HepG2 (cell line): ENCODE measurements around the gene SYT8. TPM values are rescaled to one million over a fixed set of nuclear protein-coding genes. Genes with fewer than 3 reads are reported as not detected.

Source experiments
- ATAC-seq: fragments of 200-7000 bp; cut with Tn5 transposase; 3 replicates; pipeline ENCODE4 v1.9.1; 2020; ENCODE audit warnings: mild to moderate bottlenecking, moderate library complexity
- BruUV-seq: library from RNA; stranded (reverse); fragments of 400-500 nt; replicated peaks from 2 replicates; lab custom pipeline; 2021; lab: Mats Ljungman, UMichigan
- CTCF ChIA-PET: fragments of 300-600 bp; formaldehyde crosslinking; extraction: SDS; loops from one replicate; lab custom pipeline; 2021; ENCODE audit warnings: low total read pairs, inconsistent platforms, low intra/inter-chr PET ratio; lab: Yijun Ruan, JAX
- POLR2A ChIA-PET: fragments of 350-600 bp; sonication (Branson Sonifier 250); formaldehyde crosslinking; loops from one replicate; lab custom pipeline; 2020; ENCODE audit warnings: antibody characterized with exemption, inconsistent platforms; lab: Yijun Ruan, JAX
- DNase-seq: peaks from one replicate; pipeline ENCODE4 v3.0.0-alpha.2; 2015; ENCODE audit warnings: low spot score
- FAIRE-seq: peaks from 3 replicates; lab custom pipeline; 2011; peaks lifted over from hg19 to GRCh38; lab: Jason Lieb, UNC
- H2AFZ ChIP-seq: one replicate; pipeline ENCODE4 v1.6.1; 2011; ENCODE audit warnings: low read length, inconsistent platforms
- H3K27ac ChIP-seq: fragments of 300-600 bp; 3 replicates; pipeline ENCODE4 v1.8.0; 2011; ENCODE audit warnings: mixed run types, mild to moderate bottlenecking, mixed read lengths, low read length, inconsistent platforms; ENCODE audit not compliant: insufficient read depth; ENCODE audit errors: extremely low read length
- H3K27me3 ChIP-seq, 2 experiments: fragments of 200-600 bp in 1 of 2; 2 replicates in 1 of 2; 3 replicates in 1 of 2; pipeline versions ENCODE4 v1.6.0 to v1.8.0; 2011; ENCODE audit warnings: low read length in 2 of 2, mild to moderate bottlenecking in 2 of 2, moderate library complexity in 2 of 2, inconsistent platforms in 1 of 2; ENCODE audit not compliant: insufficient read depth in 2 of 2, control insufficient read depth in 1 of 2
- H3K36me3 ChIP-seq, 2 experiments: fragments of 200-600 bp in 1 of 2; replicated peaks in 1 of 2; 2 replicates in 1 of 2; 3 replicates in 1 of 2; pipeline versions ENCODE4 v1.5.1 to v1.8.0; 2011; ENCODE audit warnings: low read length in 2 of 2, inconsistent platforms in 1 of 2; ENCODE audit not compliant: insufficient read depth in 2 of 2, control insufficient read depth in 1 of 2
- H3K4me1 ChIP-seq: 2 replicates; pipeline ENCODE4 v1.5.1; 2012; ENCODE audit warnings: low read length, inconsistent platforms; ENCODE audit not compliant: insufficient read depth
- H3K4me2 ChIP-seq: 2 replicates; pipeline ENCODE4 v1.6.0; 2011; ENCODE audit warnings: low read depth, low read length, inconsistent platforms
- H3K4me3 ChIP-seq, 3 experiments: fragments of 200-600 bp in 1 of 3; sonication (generic), shearing (Covaris generic) in 1 of 3; replicated peaks in 1 of 3; 2 replicates each; pipeline ENCODE4 v1.5.1; 2011 to 2016; ENCODE audit warnings: low read length in 3 of 3, inconsistent platforms in 2 of 3, low read depth in 2 of 3, mild to moderate bottlenecking in 2 of 3, control low read depth in 1 of 3, mixed read lengths in 1 of 3; ENCODE audit not compliant: insufficient read depth in 1 of 3
- H3K79me2 ChIP-seq: one replicate; pipeline ENCODE4 v1.6.1; 2011; ENCODE audit warnings: low read length, inconsistent platforms; ENCODE audit not compliant: insufficient read depth
- H3K9ac ChIP-seq: 2 replicates; pipeline ENCODE4 v1.6.0; 2011; ENCODE audit warnings: mild to moderate bottlenecking, low read depth, low read length, inconsistent platforms; ENCODE audit not compliant: insufficient read depth
- H3K9me3 ChIP-seq: 2 replicates; pipeline ENCODE4 v1.5.1; 2012; ENCODE audit warnings: mild to moderate bottlenecking, low read length
- H4K20me1 ChIP-seq: 2 replicates; pipeline ENCODE4 v1.6.0; 2011; ENCODE audit warnings: inconsistent platforms, mild to moderate bottlenecking, low read length, moderate library complexity; ENCODE audit not compliant: insufficient read depth
- BHLHE40 ChIP-seq: IDR thresholded peaks from 2 replicates; pipeline ENCODE4 v1.6.1; 2011; ENCODE audit warnings: low read length, improper control_type of control experiment
- SATB2 ChIP-seq: sonication (generic); formaldehyde crosslinking; IDR thresholded peaks from 2 replicates; pipeline ENCODE4 v1.5.0; 2020; ENCODE audit warnings: missing genetic modification reagents
- SMYD3 ChIP-seq: sonication (generic); formaldehyde crosslinking; IDR thresholded peaks from 2 replicates; pipeline ENCODE4 v1.8.1; 2023; ENCODE audit warnings: mild to moderate bottlenecking, missing genetic modification reagents
- WGBS: methylation state at CpG from one replicate; pipeline ENCODE4 v1.1.6; 2017; ENCODE audit warnings: low lambda C conversion rate; 5-methylcytosine and 5-hydroxymethylcytosine counted together
- in situ Hi-C: cut with HindIII; loops from 2 replicates; pipeline ENCODE4 v1.10.0; 2017; ENCODE audit warnings: low pct_unique_long_range_greater_than_20kb; ENCODE audit not compliant: extremely low pct_ligation_motif_present
- intact Hi-C: fragments of 100-400 bp; cut with micrococcal nuclease; formaldehyde crosslinking; loops from one replicate; pipeline ENCODE4 v1.10.0; 2022; ENCODE audit not compliant: unreplicated experiment
- polyA plus RNA-seq, 8 experiments: library from polyadenylated mRNA; depleted of rRNA in 3 of 8; stranded (reverse) in 7 of 8; unstranded in 1 of 8; fragments of >200 nt; fragmentation: Illumina TruSeq in 4 of 8; extraction: Trizol in 4 of 8; gene quantifications; 2 replicates each; pipeline versions ENCODE4 v1.2.1 to v1.2.3, GENCODE V29; 2011 to 2016; ENCODE audit warnings: low read depth in 4 of 8, missing spikeins in 1 of 8, mixed read lengths in 1 of 8; ENCODE audit not compliant: insufficient read depth in 1 of 8
- total RNA-seq, 5 experiments: library from RNA; depleted of rRNA; stranded (reverse); fragments of >200 nt; fragmentation: Illumina TruSeq; extraction: Trizol; gene quantifications; 2 replicates each; pipeline ENCODE4 v1.2.3, GENCODE V29; 2016; ENCODE audit warnings: low read depth in 1 of 5
- TF ChIP-seq, protein P1 (sequence below): sonication (generic); formaldehyde crosslinking; IDR thresholded peaks from 2 replicates; pipeline ENCODE4 v1.5.1; 2020; ENCODE audit warnings: mild to moderate bottlenecking, missing genetic modification reagents, moderate library complexity

Gene SYT8
- total and polyA plus RNA-seq, 2 of the 13 experiments (the other 11 are each of a cell fraction or from before 2014, with no cell fraction given), result 0.60 to 2.3 TPM

DNA sequence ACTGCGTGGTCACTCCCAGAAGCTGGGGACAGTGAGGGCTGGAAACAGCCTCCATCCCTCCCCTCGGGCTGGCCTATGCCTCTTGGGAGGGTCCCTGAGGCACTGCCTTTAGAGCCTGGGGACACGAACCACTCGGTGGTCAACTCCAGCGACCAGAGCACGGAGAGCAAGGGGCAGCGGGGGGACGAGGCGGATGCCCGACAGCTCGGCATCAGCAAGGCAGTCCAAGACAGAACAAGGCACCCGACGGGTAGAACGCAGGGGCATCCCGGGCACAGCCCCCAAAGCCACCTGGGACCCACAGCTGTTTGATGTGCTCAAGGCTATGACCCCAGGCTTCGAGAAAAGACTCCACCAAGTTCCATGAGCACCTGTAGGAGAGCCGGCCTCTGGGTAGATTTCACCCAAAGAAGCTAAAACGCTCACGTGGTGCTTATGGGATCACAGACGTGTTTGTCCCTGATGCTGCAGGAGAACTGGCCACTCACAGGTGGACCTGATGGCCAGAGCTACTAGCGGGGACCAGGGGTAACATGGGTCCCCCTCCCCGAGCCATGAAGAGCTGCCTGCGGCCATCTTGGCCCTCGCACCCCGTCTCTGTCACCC lies 17.6 kb downstream of the SYT8 start:
- Histone ChIP-seq H3K79me2 (no peaks in the 10 kb centered on the region), H3K36me3 (no peaks in the 10 kb centered on the region), H3K27ac (no peak overlapping the region), H4K20me1 (no peaks in the 10 kb centered on the region), H3K4me3 (no peak overlapping the region), H3K9ac (no peak overlapping the region), H3K4me2 (no peak overlapping the region), H2AFZ (no peak overlapping the region), H3K9me3 (no peaks in the 10 kb centered on the region), H3K27me3 (peaks cover 31 to 87% of the 10 kb centered on the region in 2 experiments), H3K4me1 (no peaks in the 10 kb centered on the region)
- no peak for FAIRE-seq
- intact Hi-C loops, result no loop called here
- no peak for ATAC-seq
- DNase-seq, result no peak
- BruUV-seq, result no TSS peak
- POLR2A ChIA-PET, result no interaction called here
- in situ Hi-C loops, result no loop called here
- TF ChIP-seq SMYD3 (no peak), SATB2 (CRISPR knock-in tag) (no peak), BHLHE40 (no peak)
- TF ChIP-seq, protein P1, sequence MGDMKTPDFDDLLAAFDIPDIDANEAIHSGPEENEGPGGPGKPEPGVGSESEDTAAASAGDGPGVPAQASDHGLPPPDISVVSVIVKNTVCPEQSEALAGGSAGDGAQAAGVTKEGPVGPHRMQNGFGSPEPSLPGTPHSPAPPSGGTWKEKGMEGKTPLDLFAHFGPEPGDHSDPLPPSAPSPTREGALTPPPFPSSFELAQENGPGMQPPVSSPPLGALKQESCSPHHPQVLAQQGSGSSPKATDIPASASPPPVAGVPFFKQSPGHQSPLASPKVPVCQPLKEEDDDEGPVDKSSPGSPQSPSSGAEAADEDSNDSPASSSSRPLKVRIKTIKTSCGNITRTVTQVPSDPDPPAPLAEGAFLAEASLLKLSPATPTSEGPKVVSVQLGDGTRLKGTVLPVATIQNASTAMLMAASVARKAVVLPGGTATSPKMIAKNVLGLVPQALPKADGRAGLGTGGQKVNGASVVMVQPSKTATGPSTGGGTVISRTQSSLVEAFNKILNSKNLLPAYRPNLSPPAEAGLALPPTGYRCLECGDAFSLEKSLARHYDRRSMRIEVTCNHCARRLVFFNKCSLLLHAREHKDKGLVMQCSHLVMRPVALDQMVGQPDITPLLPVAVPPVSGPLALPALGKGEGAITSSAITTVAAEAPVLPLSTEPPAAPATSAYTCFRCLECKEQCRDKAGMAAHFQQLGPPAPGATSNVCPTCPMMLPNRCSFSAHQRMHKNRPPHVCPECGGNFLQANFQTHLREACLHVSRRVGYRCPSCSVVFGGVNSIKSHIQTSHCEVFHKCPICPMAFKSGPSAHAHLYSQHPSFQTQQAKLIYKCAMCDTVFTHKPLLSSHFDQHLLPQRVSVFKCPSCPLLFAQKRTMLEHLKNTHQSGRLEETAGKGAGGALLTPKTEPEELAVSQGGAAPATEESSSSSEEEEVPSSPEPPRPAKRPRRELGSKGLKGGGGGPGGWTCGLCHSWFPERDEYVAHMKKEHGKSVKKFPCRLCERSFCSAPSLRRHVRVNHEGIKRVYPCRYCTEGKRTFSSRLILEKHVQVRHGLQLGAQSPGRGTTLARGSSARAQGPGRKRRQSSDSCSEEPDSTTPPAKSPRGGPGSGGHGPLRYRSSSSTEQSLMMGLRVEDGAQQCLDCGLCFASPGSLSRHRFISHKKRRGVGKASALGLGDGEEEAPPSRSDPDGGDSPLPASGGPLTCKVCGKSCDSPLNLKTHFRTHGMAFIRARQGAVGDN (CRISPR knock-in tag), result 0 out of 2 replicates have a peak, but pooled peaks have one; percentile 7
- CTCF ChIA-PET, result no interaction called here
- 14% methylated on average over 20 of the region's 25 CpGs for WGBS
